ENCODE measurements around the gene ZNF423. TPM values are rescaled to one million over a fixed set of nuclear protein-coding genes. Genes with fewer than 3 reads are reported as not detected.

Gene ZNF423
- total and polyA plus RNA-seq, 2 experiments from 2014 or later, result 14.9 to 41.8 TPM

DNA sequence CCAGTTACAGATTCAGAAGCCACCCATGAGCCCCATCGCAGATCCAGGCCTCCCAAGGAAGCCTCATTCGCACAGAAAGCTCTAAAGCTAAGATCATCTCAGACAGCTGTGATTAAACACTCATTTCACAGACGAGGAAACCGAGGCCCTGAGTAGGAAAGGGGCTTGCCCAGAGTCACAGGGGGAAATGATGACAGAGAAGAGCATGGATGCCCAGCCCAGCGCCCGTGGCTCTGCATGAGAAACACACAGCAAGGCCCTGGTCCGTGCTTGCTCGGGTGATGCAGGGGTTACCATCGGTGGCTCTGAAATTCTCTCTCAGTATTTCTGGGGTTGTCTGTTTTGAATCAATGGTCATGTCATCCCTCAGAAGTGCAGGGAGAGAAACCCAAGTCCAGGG is 372.7 kb downstream of the ZNF423 start (continued):
- TF ChIP-seq NANOG (IDR thresholded peaks at IDR 0.05; ENCODE audit: borderline replicate concordance), result no peak

DNA sequence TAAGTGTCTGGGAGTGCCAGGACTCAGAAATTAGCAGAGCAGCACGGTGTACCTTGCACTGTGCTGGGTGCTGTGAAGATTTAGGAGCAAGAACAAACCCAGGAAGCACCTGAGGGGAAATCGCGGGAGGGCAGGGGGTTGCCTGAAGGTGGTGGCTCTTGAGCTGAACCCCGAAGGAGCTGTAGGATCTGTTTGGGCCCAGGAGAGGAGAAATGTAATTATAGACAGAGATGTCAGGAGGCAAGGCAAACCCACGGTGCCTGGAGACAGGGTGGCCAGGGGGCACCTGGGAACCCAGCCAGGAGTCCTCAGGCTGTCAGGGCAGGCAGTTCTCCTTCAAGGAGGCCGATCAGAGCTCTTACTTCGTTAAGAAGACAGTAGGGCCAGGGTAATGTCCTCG is 373.2 kb downstream of the ZNF423 start:
- Histone ChIP-seq H3K4me1 (ENCODE audit: insufficient read depth) (peaks cover 5% of the 10 kb centered on the region; the same call in 1 of the 2 replicates), H3K27me3 (ENCODE audit: insufficient read depth) (no peaks in the 10 kb centered on the region), H3K27ac (ENCODE audit: low read depth) (no peak overlapping the region), H3K4me2 (no peak overlapping the region), H3F3A (replicated peaks; ENCODE audit: low read depth) (0 out of 2 replicates have a peak, but pooled peaks cover 3% of the 10 kb centered on the region), H3K9me2 (ENCODE audit: insufficient read depth) (no peaks in the 10 kb centered on the region), H2AFZ (no peak overlapping the region), H4K20me1 (replicated peaks; ENCODE audit: insufficient read depth) (no peaks in the 10 kb centered on the region), H3K4me3 (no peak overlapping the region), H3K36me3 (ENCODE audit: insufficient read depth) (no peaks in the 10 kb centered on the region), H3K79me2 (replicated peaks; ENCODE audit: insufficient read depth) (no peaks in the 10 kb centered on the region)
- no peak for ATAC-seq
- H3K36me3 Mint-ChIP-seq (ENCODE audit: low read depth), result no peaks in the 10 kb centered on the region
- no peaks in the 10 kb centered on the region for H3K27me3 Mint-ChIP-seq (ENCODE audit: insufficient read depth, low read depth, poor library complexity)
- H3K27ac Mint-ChIP-seq, result no peak overlapping the region
- no peak for DNase-seq (ENCODE audit: low spot score)
- no peak overlapping the region for H3K4me3 Mint-ChIP-seq
- TF ChIP-seq POLR2AphosphoS5 (IDR thresholded peaks at IDR 0.05; ENCODE audit: low read depth) (no peak), CTCF (conservative IDR thresholded peaks at IDR 0.05; ENCODE audit: low read depth in 2 of 2) (no peak)
- no peaks in the 10 kb centered on the region; the same call in 1 of the 3 replicates for H3K4me1 Mint-ChIP-seq
- H3K9me3 Mint-ChIP-seq, result no peaks in the 10 kb centered on the region

DNA sequence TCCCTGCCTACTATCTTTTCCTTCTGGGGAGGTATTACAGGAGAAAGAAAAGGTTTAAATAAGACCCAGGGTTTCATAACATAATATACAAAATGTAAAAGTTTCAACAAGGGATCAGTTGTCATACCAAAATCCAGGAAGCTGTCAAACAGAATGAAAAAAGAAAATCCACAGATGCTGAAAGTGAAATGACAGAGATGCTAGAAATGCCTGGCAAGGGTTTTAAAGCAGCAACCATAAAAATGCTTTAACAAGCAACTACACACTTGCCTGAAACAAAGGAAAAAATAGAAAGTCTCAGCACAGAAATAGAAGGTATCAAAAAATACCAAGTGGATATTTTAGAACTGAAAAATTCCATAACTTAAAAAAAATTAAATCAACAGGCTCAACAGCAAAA is 377.3 kb downstream of the ZNF423 start:
- Histone ChIP-seq H4K20me1 (replicated peaks; ENCODE audit: insufficient read depth) (no peaks in the 10 kb centered on the region), H3K27ac (ENCODE audit: low read depth) (no peak overlapping the region), H3K79me2 (replicated peaks; ENCODE audit: insufficient read depth) (no peaks in the 10 kb centered on the region), H3K4me2 (no peak overlapping the region), H2AFZ (no peak overlapping the region), H3K27me3 (ENCODE audit: insufficient read depth) (no peaks in the 10 kb centered on the region), H3F3A (replicated peaks; ENCODE audit: low read depth) (no peaks in the 10 kb centered on the region), H3K9me2 (ENCODE audit: insufficient read depth) (no peaks in the 10 kb centered on the region), H3K36me3 (ENCODE audit: insufficient read depth) (no peaks in the 10 kb centered on the region), H3K4me1 (ENCODE audit: insufficient read depth) (no peaks in the 10 kb centered on the region), H3K4me3 (no peak overlapping the region)
- no peaks in the 10 kb centered on the region; the same call in 2 of the 3 replicates for H3K4me1 Mint-ChIP-seq
- no peak for DNase-seq (ENCODE audit: low spot score)
- no peaks in the 10 kb centered on the region for H3K27me3 Mint-ChIP-seq (ENCODE audit: insufficient read depth, low read depth, poor library complexity)
- no peak for ATAC-seq
- no peaks in the 10 kb centered on the region for H3K36me3 Mint-ChIP-seq (ENCODE audit: low read depth)
- no peaks in the 10 kb centered on the region for H3K9me3 Mint-ChIP-seq
- no peak overlapping the region for H3K27ac Mint-ChIP-seq
- no peak overlapping the region for H3K4me3 Mint-ChIP-seq
- TF ChIP-seq NANOG (IDR thresholded peaks at IDR 0.05; ENCODE audit: borderline replicate concordance) (no peak), ZNF331 (CRISPR knock-in tag; IDR thresholded peaks at IDR 0.05; ENCODE audit: low read depth) (no peak), EZH2phosphoT487 (IDR thresholded peaks at IDR 0.05; ENCODE audit: unreplicated experiment) (no peak), EZH2 (IDR thresholded peaks at IDR 0.05; ENCODE audit: low read depth, unreplicated experiment) (no peak), CREB1 (CRISPR knock-in tag; IDR thresholded peaks at IDR 0.05; ENCODE audit: low read depth) (no peak), ZNF462 (CRISPR knock-in tag; IDR thresholded peaks at IDR 0.05) (no peak), ETS1 (IDR thresholded peaks at IDR 0.05) (no peak), JUNB (IDR thresholded peaks at IDR 0.05; ENCODE audit: unreplicated experiment) (no peak)
